HG03066 (cell line): Measurements from ENCODE around the gene TRH.
"Not testable (repeated sequence)": the region's sequence is repeated elsewhere in the genome, so short reads cannot be mapped to it uniquely, and the experiment has no call there.

Source experiments
- ATAC-seq: cut with Tn5 transposase; IDR thresholded peaks from one replicate; pipeline ENCODE4 v1.9.1; 2021; ENCODE audit warnings: low read depth; ENCODE audit not compliant: unreplicated experiment

Gene TRH

DNA sequence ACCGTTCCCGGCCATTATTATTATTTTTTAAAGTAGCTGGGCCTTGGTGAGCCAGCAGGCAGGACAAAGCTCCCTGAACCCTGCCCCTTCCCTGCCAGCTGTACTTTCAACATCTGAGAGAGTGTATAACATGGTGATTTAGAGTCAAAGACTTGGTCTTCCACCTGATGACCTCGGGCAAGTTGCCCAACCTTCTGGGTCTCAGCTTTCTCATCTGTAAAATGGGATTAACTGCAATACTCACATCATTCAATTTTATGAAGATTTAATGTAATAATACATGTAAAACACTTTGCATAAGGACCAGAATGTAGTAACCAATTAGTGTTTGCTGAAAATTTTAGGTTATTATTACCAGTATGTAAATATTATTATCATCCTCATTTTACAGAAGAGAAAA is 11.9 kb upstream of the TRH start:
- ATAC-seq: no peak

GRCh38 chr3:129965937-129966336 is 8.6 kb upstream of the TRH start:
- no peak for ATAC-seq

DNA sequence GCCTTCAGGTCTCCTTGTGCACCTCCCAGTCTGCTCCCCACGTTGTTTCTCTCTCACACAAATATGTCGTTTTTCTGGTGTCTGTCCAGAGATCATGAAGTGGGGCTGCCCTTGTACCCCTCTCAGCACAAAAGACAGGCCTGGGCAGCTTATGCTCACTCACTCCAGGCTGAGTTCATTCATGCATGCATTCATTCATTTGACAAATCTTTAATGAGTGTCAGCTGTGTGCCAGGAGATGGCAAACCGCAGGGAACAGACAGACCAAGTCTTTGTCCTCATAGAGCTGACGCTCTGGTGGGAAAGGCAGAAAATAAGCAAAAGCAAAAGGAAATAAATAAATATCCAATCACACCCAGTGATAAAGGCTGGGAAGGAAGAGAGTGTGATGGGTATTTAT is 7.6 kb upstream of the TRH start:
- ATAC-seq: no peak

- no peak for ATAC-seq
These were observed 6.8 kb upstream of the TRH start for GRCh38 chr3:129967761-129968160.

- ATAC-seq: no peak
These were observed 3.0 kb upstream of the TRH start for GRCh38 chr3:129971351-129972052.

- no peak for ATAC-seq
These were observed 2.2 kb upstream of the TRH start for GRCh38 chr3:129972301-129972700.

DNA sequence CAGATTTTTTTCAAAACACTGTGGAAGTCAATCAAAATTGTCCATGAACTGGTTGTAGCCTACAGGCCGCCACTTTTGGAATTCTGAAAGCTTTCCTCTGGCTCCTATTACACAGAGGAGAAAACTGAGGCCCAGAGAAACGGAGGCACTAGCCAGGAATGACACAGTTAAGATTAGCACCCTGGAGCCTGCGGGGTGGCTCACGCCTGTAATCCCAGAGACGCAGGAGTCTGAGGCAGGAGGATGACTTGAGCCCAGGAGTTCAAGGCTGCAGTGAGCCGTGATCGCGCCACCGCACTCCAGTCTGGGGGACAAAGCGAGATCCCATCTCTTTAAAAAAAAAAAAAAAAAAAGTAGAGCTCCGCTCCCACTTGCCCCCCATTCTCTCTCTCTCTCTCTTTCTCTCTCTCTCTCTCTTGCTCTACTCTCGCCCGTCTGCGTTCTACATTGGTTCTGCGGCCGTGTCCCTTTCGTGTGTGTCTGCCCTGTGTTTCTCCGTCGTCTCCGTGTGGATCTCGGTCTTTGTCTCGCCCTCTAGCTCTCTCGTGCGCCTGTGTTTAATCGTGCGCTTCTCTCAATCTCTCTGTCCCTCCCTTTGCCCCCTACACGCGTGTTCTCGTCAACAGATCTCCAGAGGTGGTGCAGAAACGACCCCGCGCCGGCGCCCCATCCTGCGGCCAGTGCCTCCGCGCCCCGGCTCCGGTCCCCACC is 512 bp upstream of the TRH start:
- ATAC-seq: no peak

GRCh38 chr3:129974833-129975704 is 549 bp downstream of the TRH start:
- no peak for ATAC-seq

- no peak for ATAC-seq
These were observed 1.2 kb downstream of the TRH start for GRCh38 chr3:129975705-129976048.

- ATAC-seq: no peak
These were observed 1.8 kb downstream of the TRH start for GRCh38 chr3:129976286-129976685.

GRCh38 chr3:129978123-129978522 is 3.6 kb downstream of the TRH start:
- ATAC-seq: no peak

GRCh38 chr3:129979905-129980304 is 5.4 kb downstream of the TRH start:
- ATAC-seq: no peak

- no peak for ATAC-seq
These were observed 9.0 kb downstream of the TRH start for GRCh38 chr3:129983561-129983960.

DNA sequence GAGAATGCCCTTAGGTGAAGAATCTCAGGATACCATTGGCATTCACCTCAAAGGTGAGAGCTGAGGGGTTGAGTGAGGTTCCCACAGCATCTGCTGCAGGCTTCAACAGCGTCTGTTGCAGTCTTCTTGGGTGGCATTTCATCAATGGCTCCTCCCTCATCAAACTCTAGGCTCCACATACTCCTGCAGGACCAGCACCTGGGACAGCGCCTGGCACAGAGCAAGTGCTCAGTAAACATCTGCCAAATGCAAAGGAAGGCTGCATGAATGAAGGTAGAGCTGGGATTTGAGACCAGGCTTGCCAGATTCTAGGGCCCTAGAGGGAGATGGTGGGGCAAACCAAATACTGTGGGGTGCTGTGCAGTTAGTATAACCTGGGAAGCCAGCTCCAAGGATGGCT is 9.6 kb downstream of the TRH start:
- ATAC-seq: no peak

- ATAC-seq: no peak
These were observed 10.6 kb downstream of the TRH start for GRCh38 chr3:129985113-129985512.

GRCh38 chr3:129988429-129988828 is 13.9 kb downstream of the TRH start:
- no peak for ATAC-seq

- ATAC-seq: no peak
These were observed 14.9 kb downstream of the TRH start for GRCh38 chr3:129989414-129989813.

DNA sequence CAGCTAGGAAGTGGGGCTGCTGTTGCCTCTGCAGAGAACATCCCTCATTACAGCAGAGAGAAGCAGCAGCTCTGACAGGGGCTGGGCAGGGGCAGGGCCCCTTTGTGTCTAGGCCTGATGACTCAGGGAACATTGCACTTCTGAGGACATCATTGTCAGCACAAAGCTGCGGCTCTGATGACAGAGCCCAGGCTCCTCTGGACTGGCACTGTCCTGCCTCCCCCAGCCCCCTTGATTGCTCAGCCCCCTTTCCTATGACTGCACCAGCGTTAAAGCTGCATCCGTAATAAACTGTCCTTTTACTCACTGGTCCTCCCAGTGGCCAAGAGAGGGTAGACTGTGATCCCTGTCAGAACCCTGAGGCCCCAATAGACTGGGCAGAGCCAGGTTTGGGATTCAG is 18.3 kb downstream of the TRH start:
- ATAC-seq: no peak

GRCh38 chr3:129994883-129995559 is 20.5 kb downstream of the TRH start:
- ATAC-seq: no peak

DNA sequence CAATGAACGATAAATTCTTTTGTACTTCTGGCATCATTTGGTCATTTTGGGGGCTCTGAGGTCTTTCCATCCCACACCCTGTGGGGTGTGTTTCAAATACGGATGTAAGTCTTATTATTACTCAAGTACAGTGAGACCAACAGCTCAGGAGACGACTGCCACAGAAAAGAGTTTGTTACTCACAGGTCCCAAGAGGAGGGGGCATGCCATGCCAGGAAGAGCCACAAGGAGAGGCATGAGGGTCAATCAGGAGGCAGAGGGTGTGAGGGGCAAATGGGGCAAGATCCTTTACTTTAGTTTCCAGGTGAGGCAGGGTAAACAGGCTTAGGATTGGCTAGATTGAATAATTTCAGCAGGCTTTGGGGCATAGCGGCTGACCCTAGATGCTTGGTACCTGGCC is 21.6 kb downstream of the TRH start:
- no peak for ATAC-seq

DNA sequence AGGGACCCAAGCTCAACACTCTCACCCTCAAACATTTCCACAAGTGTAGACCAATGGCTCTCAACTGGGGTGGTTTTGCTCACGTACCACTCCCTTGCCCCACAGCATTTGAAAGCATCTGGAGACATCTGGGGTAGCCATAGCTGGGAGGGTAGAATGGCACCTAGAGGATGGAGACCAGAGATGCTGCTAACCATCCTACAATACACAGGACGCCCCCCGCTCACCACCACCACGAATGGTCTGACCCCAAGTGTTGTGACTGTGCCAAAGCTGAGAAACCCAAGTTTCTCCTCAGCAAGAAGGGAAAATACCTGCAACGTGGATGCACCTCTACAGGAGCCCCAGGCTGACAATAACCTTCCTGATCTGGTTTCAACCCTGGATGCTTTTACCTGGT is 24.7 kb downstream of the TRH start:
- ATAC-seq: not testable (repeated sequence)
